Pons (tissue), 1 donor: Measurements from ENCODE around the gene PRDM16.

ENCODE experiments used
- DNase-seq: peaks from one replicate; pipeline ENCODE4 v3.0.0-alpha.2; 2016; ENCODE audit warnings: low spot score

PRDM16 gene

DNA sequence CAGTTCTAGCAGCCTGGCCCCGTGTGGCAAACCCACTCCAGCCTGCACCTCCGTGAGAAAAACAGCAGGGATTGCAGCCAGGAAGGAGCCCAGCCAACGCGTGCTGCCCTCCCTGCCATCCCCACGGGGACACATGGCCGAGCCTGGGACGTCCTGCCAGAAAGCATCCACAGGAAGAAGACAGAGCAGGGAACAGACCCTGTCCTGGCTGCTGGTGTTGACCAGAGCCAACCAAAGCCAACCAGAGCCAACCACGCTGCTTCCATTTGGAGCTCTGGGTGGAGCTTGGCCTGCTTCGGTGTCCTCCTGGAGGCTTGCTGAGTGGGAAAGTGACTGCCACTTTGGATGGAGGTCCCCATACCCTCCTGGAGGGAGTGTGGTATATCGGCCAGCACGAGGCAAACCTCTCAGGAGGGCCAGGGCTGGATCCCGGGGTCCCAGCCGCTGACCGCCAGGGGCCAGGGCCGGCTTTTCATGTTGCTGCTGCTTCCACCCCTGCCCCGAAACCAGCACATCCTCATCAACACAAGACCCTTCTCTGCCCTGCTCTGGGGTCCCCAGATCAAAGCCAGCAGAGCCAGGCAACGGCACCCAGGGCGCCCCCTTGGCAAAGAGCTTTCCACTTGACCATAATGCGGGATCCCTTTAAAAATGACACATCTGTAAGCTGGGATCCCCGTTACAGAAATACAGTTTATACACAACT lies 304.9 kb downstream of the PRDM16 start:
- DNase-seq, result no peak

DNA sequence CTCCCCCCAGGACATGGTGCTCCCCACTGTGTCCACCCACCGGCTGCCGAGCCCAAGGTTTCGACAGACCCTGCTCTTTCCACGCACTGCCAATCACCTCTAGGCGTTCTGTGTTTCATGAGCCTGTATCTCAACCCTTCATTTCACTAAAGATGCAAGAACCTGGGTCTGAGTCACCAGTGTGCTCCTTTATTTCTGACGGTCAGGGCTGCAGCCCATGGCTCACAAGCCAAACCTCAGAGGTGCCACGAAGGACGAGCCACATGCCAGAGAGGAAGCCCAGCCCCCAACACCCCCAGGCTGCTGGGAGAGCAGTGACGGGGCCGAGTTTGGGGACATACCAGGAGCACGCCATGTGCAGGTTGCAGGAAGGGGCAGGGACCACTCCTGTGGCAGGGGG lies 306.2 kb downstream of the PRDM16 start:
- no peak for DNase-seq

DNA sequence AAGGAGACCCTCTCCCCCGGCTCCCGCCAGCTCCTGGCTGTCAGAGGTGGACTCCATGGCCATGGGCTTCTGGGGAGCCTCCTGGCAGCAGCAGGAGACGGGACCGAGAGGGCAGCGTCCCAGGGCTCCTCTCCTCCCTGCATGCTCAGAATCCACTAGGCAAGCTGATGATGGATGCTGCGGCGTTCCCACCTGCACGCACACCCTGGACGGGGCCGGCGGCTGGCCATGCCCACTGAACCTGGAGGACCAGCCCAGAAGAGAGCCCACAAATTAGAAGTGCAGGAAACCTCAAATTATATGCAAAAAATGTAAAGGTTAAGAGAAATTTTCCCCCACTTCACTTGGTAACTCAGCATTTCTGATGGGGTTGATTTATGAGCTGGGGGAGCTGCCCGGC lies 308.2 kb downstream of the PRDM16 start:
- DNase-seq, result no peak

DNA sequence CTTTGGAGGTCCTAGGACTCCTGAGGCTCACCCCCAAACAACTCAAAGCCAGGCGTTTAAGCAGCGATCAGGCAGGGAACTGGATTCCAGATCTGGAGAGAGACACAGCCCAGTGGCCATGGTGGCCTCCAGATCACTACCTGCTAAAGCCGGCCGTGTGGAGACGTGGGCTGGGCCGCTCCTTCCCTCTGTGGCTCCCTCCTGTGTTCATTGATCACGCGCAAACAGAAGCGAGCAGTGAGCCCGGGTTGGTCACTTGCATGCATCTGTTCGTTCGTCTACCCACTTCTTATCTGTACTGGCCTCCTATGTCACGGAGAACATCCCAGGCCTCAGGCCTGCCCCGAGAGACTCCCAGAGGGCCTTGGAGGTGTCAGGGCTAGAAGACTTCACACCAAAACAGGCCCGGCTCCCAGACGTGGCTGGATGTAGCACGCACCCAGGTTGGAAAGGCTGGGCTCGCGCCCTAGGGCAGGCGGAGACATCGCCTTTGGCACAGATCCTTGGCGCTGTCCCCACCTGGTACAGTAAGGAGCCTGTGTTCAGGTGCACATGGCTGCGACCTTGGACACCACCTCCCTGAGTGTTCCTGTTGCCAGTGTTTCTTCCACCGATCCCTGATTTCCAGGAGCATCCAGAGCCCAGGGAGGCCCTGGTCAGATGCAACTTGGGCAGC lies 308.7 kb downstream of the PRDM16 start:
- DNase-seq, result no peak

DNA sequence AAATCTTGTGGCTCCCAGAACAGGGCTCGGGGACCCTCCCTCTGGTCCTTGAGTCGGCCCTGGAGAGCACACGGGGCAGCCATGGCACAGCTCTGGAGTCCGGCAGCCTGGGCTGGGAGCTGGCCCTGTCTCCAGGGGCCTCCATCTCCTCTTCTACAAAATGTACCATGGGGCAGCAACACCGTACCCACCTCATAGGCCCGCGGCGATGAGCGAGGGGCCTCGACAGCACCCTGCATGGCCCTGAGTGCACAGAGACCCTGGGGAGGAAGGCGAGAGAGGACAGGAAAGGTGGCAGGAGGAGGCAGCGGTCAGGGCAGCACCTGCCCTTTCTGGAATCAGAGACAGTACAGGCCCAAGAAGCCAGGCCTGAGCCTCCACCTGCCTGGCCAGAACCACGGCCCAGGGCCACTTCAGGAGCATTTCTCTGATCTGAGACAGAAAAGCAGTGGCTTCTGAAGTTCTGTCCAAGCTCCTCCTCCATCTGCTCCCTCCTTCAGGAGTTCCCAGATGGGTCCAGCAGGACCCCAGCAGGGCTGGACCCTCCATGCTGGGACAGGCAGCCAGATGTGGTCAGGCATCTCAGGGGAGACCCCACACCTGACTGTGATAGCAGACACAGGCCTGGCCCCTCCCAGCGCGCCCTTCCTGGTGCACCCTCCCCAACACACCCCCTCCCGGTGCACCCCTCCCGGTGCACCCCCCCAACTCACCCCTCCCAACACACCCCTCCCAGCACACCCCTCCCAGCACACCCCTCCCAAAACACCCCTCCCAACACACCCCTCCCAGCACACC lies 309.6 kb downstream of the PRDM16 start:
- DNase-seq, result no peak

- no peak for DNase-seq
Observed at GRCh38 chr1:3379934-3380333, 310.9 kb downstream of the PRDM16 start.

DNA sequence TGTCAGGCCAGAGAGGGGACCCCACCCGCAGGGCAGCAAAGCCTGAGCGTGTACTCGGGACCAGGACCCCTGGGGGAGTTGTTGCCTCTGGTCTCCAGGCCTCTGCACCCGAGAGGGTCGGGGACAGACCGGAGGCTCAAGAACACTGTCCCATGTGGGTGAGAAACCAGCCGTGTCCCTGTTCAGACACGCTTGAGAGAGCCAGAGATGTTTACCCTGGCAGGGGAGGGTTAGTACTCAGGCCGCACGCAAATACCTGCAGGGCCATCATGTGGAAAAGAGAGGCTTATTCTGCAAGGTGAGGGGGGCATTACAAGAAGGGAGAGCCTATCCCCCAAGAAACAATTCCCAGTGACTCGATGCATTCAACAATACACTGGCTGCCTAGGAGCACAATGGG lies 311.5 kb downstream of the PRDM16 start:
- no peak for DNase-seq

GRCh38 chr1:3381901-3382300 lies 312.9 kb downstream of the PRDM16 start:
- no peak for DNase-seq

DNA sequence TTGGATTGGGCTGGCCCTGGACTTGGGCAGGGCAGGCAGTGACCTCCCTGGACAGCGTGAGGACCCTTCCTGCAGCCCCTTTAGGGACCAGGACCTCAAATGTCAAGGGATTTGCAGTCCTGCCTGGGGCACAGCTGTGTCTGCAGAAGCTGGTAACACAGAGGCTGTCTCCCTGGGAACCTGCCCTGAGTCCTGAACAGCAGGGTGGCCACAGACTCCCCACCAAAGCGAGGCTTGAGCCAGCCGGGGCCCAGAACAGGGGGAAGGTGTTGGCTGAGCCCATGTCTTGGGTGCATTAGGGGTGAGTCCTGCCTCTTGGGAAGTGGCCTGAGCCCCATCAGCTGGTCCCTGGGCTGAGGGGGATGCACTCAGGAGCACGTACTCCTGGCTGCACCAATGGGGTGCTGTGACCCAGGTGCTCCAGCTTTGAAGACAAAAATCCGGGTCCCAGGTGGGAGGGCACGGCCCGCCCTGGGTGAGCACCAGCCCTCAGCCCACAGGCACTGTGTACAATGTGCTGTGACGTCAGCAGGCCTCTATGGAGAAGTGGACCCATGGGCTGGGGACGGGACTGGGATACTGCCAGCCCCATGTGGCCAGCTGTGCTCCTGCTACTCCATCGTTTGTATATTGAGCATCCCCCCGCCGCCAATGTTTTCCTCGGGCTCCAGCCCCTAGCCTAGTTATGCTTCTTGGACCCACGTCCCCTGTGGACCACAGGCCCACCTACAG lies 313.5 kb downstream of the PRDM16 start:
- DNase-seq, result no peak

DNA sequence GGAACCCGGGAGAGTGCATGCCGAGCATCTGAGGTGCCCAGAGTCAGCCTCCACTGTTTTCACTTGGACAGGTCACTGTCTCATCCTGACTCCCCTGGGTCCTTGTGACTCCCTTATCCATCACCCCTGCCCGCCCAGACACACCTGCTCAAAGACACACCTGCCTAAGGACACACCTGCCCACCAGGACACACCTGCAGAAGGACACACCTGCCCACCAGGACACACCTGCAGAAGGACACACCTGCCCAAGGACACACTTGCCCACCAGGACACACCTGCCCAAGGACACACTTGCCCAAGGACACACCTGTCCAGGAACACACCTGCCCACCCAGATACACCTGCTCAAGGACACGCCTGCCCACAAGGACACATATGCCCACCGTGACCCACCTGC lies 314.7 kb downstream of the PRDM16 start:
- no peak for DNase-seq

- no peak for DNase-seq
Observed at GRCh38 chr1:3384407-3384806, 315.4 kb downstream of the PRDM16 start.

- no peak for DNase-seq
Observed at GRCh38 chr1:3386205-3387002, 317.4 kb downstream of the PRDM16 start.

DNA sequence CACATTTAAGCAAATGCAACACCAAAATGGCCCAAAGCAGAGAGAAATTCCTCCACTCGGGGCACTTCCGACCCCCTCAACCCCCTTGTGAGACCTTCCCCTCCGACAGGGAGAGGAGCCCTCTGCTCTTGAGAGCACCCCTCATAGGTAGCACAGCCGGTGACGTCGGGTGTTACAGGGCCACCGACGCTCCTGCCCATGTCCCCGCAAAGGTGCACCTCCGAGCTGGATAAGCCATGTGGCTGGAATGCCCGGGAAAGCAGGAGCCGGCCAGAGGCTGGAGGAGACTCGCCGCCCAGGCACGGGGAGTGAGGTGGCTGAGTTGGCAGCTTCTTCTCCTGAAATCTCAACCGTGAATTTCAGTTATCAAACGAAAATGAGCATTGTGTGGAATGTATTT lies 318.4 kb downstream of the PRDM16 start:
- no peak for DNase-seq

- DNase-seq, result no peak
Observed at GRCh38 chr1:3389093-3389833, 320.3 kb downstream of the PRDM16 start.

- no peak for DNase-seq
Observed at GRCh38 chr1:3390291-3390690, 321.3 kb downstream of the PRDM16 start.

DNA sequence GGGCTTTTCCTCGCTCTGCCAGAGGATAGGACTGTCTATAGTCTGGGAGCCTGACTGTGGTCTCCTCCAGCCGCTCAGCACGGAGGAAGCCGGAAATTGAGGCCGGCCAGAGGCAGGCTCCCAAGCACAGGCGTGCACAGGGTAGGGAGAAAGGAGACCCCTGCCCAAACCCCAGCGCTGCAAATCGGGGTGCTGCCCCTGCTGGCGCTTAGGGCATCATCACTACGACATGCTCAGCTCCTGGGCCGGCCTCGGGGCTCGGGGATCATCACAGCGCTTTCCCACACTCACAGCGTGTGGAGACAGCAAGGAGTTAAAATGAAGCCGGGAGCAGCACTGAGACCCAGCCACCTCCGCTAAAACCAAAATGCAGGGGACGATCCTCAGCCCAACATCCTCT lies 322.7 kb downstream of the PRDM16 start:
- no peak for DNase-seq

DNA sequence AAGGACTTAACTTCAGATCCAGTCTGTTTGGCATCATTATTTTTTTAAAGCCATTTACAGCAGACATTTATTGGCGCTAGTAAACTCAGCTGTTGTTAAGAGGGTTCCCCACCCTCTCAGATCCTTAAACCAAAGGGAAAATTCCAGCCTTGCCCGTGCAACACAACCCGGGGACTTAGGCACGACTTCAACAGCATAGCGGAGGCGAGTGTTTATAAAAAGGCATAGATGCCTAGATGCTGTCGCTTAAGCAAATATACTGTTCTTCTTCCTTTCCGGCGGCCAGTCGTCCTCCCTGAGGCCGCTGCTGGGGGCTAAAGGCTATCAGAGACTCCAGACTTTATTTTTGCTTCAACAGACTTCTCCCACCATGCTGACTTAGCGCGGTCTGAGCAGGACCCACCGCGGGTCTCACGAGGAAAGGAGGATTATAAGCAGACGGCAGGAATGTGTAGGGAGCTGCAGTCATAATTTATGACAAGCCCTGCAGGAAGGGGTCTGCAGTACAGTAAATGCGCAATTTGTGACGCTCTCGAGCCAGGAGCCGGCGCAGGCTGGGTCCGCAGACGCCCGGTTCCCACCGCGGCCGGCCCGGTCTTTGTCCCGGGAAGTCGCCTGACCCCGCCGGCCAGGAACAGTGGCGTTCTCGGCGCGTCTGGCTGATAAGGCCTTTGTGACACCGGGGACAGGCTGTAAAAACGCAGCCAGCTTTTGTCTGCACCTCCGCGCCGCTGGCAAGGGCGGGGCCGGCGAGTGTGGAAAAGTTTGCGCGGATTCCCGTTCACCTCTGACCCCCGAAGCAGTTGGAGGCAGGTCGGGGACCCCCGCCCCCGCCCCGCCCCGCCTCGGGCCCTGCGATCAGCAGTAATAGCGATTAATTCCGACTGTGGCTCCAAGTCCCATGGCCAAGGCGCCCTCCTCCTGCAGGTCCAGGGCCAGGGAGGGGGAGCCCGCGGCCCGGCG lies 324.3 kb downstream of the PRDM16 start:
- DNase-seq, result no peak

GRCh38 chr1:3393987-3394920 lies 325.3 kb downstream of the PRDM16 start:
- DNase-seq, result no peak

DNA sequence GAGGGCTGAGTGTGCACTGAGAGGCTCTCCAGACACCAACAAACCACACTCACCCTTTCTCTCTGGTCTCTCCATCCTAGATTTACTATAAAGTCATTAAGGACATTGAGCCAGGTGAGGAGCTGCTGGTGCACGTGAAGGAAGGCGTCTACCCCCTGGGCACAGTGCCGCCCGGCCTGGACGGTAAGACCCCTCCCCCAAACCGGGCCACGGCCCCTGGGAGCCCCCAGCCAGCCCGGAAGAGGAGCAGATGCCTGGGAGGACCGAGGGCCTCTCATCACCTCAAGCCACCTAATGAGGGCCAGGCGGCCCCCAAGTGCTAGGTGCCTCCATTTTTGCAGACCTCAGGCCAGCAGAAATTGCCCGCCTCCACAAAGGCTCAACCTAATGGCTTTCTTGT lies 327.4 kb downstream of the PRDM16 start:
- DNase-seq, result no peak
